Ascending aorta (tissue), 2 donors: Measurements from ENCODE around the gene HES5. TPM values are rescaled to one million over a fixed set of nuclear protein-coding genes. Genes with fewer than 3 reads are reported as not detected.

Source experiments
- DNase-seq, 2 donors: peaks; one replicate each; pipeline ENCODE4 v3.0.0-alpha.2; 2019; ENCODE audit warnings: low spot score in 2 of 2
- H3K27ac ChIP-seq, 2 donors: fragments of 200-600 bp; sonication (generic); one replicate each; pipeline ENCODE4 v1.5.1; 2016 to 2017; ENCODE audit warnings: mild to moderate bottlenecking in 1 of 2
- H3K27me3 ChIP-seq: fragments of 200-600 bp; sonication (generic); one replicate; pipeline ENCODE4 v1.5.1; 2017
- H3K36me3 ChIP-seq, 2 donors: fragments of 200-600 bp; sonication (generic); one replicate each; pipeline ENCODE4 v1.5.1; 2016
- H3K4me1 ChIP-seq, 2 donors: fragments of 200-600 bp; sonication (generic); one replicate each; pipeline ENCODE4 v1.5.1; 2016 to 2017; ENCODE audit warnings: mild to moderate bottlenecking in 1 of 2
- H3K4me3 ChIP-seq, 2 donors: fragments of 200-600 bp; sonication (generic); one replicate each; pipeline ENCODE4 v1.5.1; 2016 to 2017; ENCODE audit warnings: mild to moderate bottlenecking in 1 of 2
- H3K9me3 ChIP-seq, 2 donors: fragments of 200-600 bp; sonication (generic); one replicate each; pipeline ENCODE4 v1.5.1; 2016
- intact Hi-C: fragments of 100-400 bp; cut with DNase I; formaldehyde crosslinking; loops from one replicate; pipeline ENCODE4 v1.15.1; 2023
- total RNA-seq: library from RNA; depleted of rRNA; stranded (reverse); fragments of >200 nt; gene quantifications from one replicate; pipeline ENCODE4 v1.1.0, GENCODE V29; 2016
- TF ChIP-seq, protein P1 (sequence below), 3 experiments: fragments of 200-600 bp in 2 of 3; fragments of 450-650 bp in 1 of 3; sonication (generic) in 2 of 3; IDR thresholded peaks; one replicate each; pipeline ENCODE4 v1.5.1; 2016 to 2019; ENCODE audit warnings: antibody characterized with exemption in 3 of 3, mild to moderate bottlenecking in 1 of 3, moderate library complexity in 1 of 3

HES5 gene
- total RNA-seq, 1 donor from 2014 or later = not detected

DNA sequence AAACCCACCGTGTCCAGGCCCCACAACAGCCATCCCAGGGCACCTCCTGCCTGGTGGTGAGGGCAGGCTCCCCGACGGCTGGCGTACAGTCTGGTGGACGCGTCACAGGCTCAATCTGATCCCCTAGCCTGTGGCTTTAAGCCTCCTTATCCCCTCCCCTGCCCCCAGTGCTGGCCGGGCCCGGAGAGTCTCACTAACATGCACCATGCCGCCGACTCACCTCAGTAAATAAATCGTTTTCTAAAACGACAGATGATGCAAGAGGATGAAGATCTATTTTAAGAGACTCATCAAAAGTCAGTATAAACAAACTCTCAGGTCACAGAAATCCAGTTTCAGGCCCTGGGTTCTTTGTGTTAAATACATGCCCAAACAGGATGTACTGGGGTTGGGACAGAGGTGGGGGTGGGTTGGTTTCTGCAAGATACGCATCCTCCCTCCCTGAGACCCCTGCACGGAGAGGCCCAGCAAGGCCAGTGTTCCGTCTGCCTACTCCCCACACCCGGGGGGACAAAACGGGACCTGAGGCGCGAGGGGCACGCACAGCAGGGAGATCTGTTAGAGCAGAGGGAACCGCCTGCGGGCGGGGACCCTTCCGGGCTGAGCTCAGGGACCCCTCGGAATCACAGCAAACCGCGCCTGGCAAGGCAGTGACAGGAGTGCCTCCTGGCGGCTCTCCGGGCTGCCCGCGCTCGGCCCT lies 6.7 kb downstream of the HES5 start:
- peaks cover 20 to 35% of the 10 kb centered on the region in 2 donors for H3K4me1 ChIP-seq
- H3K27me3 ChIP-seq = no peaks in the 10 kb centered on the region
- intact Hi-C loops = no loop called here
- TF ChIP-seq, protein P1, sequence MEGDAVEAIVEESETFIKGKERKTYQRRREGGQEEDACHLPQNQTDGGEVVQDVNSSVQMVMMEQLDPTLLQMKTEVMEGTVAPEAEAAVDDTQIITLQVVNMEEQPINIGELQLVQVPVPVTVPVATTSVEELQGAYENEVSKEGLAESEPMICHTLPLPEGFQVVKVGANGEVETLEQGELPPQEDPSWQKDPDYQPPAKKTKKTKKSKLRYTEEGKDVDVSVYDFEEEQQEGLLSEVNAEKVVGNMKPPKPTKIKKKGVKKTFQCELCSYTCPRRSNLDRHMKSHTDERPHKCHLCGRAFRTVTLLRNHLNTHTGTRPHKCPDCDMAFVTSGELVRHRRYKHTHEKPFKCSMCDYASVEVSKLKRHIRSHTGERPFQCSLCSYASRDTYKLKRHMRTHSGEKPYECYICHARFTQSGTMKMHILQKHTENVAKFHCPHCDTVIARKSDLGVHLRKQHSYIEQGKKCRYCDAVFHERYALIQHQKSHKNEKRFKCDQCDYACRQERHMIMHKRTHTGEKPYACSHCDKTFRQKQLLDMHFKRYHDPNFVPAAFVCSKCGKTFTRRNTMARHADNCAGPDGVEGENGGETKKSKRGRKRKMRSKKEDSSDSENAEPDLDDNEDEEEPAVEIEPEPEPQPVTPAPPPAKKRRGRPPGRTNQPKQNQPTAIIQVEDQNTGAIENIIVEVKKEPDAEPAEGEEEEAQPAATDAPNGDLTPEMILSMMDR (IDR thresholded peaks at IDR 0.05) = no peak
- no peak overlapping the region for H3K4me3 ChIP-seq
- H3K9me3 ChIP-seq = no peaks in the 10 kb centered on the region
- no peak for DNase-seq
- H3K36me3 ChIP-seq = peaks cover 31 to 34% of the 10 kb centered on the region in 2 donors
- no peak overlapping the region for H3K27ac ChIP-seq

- H3K27ac ChIP-seq = no peak overlapping the region
- no peaks in the 10 kb centered on the region for H3K27me3 ChIP-seq
- TF ChIP-seq, protein P1 (IDR thresholded peaks at IDR 0.05) = no peak
- intact Hi-C loops = no loop called here
- H3K36me3 ChIP-seq = peaks cover 43 to 45% of the 10 kb centered on the region in 2 donors
- H3K9me3 ChIP-seq = no peaks in the 10 kb centered on the region
- no peak overlapping the region for H3K4me3 ChIP-seq
- DNase-seq = no peak
- H3K4me1 ChIP-seq = peaks cover 10 to 24% of the 10 kb centered on the region in 2 donors
These were observed 7.8 kb downstream of the HES5 start for GRCh38 chr1:2522230-2522629.

DNA sequence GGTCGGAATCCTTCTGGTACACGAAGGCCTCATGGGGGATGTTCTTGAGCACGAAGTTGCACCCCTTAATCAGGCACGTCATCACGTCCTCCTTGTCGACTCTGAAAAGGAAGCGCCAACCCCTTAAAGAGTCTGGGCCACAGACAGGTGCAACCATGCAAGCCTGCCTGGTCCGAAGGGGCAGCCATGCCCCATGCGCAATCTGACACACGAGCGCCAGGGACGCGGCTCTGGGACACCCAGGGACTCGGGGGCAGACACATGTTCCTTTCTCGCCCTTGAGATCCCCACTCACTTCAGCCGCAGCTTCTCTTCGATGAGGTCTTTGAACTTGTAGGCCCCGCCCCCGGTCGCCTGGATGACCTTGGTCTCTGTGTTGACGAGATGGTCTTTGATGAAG lies 9.3 kb downstream of the HES5 start:
- TF ChIP-seq, protein P1 (IDR thresholded peaks at IDR 0.05) = no peak
- no peak for DNase-seq
- peaks cover 6 to 17% of the 10 kb centered on the region in 2 donors for H3K4me1 ChIP-seq
- no peaks in the 10 kb centered on the region for H3K27me3 ChIP-seq
- no peak overlapping the region for H3K27ac ChIP-seq
- no peak overlapping the region for H3K4me3 ChIP-seq
- H3K9me3 ChIP-seq = no peaks in the 10 kb centered on the region
- intact Hi-C loops = no loop called here
- H3K36me3 ChIP-seq = peaks cover 57 to 59% of the 10 kb centered on the region in 2 donors

DNA sequence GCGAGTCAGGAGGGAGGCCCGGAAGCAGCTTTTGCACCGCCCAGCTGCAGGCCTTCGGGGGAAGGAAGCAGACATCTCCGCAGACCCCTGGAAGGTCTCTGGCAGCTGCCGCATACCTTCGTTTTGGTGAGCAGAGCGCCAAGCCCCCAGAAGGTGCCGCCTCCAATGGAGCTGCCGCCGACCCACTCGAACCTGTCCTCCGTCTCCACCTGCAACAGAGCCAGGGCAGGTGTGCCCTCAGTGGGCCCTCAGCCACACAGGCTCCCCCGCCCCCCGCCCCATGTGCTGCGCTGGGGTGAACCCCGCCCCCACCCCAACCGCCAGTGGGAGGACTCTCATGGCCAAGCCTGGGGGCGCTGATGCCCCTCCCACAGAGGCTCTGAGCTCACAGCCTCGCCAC lies 9.9 kb downstream of the HES5 start:
- intact Hi-C loops = no loop called here
- no peak overlapping the region for H3K4me3 ChIP-seq
- peaks cover 63 to 65% of the 10 kb centered on the region in 2 donors for H3K36me3 ChIP-seq
- DNase-seq = no peak
- no peak overlapping the region for H3K27ac ChIP-seq
- TF ChIP-seq, protein P1 (IDR thresholded peaks at IDR 0.05) = no peak
- peaks cover 6 to 12% of the 10 kb centered on the region in 2 donors for H3K4me1 ChIP-seq
- no peaks in the 10 kb centered on the region for H3K9me3 ChIP-seq
- H3K27me3 ChIP-seq = no peaks in the 10 kb centered on the region

GRCh38 chr1:2519729-2520128 lies 10.3 kb downstream of the HES5 start:
- TF ChIP-seq, protein P1 (IDR thresholded peaks at IDR 0.05) = no peak
- Histone ChIP-seq H3K27me3 (no peaks in the 10 kb centered on the region), H3K4me3 (no peak overlapping the region), H3K9me3 (no peaks in the 10 kb centered on the region), H3K36me3 (peaks cover 68 to 70% of the 10 kb centered on the region in 2 donors), H3K27ac (no peak overlapping the region), H3K4me1 (peaks cover 1 to 7% of the 10 kb centered on the region in 2 donors)
- DNase-seq = no peak
- intact Hi-C loops = no loop called here
